ENCODE measurements around the gene CAMSAP1. TPM values are rescaled to one million over a fixed set of nuclear protein-coding genes. Genes with fewer than 3 reads are reported as not detected.

Gene CAMSAP1
- polyA plus RNA-seq, 1 donor from 2014 or later, result 58.5 TPM

DNA sequence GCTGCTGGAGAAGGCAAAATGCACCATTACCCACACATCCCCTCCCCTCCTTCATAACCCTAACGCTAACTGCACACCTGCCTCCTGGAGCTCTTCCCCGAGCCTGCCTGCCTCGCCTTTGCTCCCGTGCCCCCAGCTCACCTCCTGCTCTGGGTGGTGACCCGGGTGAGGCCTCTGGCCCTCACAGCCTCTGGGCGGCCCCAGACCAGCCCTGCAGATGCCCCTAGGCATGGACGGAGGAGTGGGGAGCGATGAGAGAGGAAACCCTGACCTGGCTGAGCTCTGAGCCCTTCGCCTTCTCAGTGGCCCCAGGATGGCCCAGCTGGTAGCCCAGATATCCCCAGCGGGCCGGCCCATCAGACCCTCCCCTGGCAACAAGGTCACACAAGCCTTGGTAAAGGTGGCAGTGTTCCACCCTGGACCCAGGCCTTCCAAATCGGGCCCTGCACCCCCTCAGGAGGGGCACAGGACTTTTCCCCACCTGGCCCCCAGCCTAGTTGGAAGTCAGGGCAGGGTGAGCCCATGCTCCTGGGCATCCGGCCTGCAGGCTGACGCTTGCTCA, 14.5 kb upstream of the CAMSAP1 start:
- TF ChIP-seq EP300 (conservative IDR thresholded peaks at IDR 0.05; ENCODE audit: poor library complexity, severe bottlenecking), result no peak
- no peak for TF ChIP-seq TAF1 (IDR thresholded peaks at IDR 0.05; ENCODE audit: low read depth)
- TF ChIP-seq, protein P1, sequence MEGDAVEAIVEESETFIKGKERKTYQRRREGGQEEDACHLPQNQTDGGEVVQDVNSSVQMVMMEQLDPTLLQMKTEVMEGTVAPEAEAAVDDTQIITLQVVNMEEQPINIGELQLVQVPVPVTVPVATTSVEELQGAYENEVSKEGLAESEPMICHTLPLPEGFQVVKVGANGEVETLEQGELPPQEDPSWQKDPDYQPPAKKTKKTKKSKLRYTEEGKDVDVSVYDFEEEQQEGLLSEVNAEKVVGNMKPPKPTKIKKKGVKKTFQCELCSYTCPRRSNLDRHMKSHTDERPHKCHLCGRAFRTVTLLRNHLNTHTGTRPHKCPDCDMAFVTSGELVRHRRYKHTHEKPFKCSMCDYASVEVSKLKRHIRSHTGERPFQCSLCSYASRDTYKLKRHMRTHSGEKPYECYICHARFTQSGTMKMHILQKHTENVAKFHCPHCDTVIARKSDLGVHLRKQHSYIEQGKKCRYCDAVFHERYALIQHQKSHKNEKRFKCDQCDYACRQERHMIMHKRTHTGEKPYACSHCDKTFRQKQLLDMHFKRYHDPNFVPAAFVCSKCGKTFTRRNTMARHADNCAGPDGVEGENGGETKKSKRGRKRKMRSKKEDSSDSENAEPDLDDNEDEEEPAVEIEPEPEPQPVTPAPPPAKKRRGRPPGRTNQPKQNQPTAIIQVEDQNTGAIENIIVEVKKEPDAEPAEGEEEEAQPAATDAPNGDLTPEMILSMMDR (IDR thresholded peaks at IDR 0.05; ENCODE audit: poor library complexity, severe bottlenecking), result no peak
- TF ChIP-seq MXI1 (conservative IDR thresholded peaks at IDR 0.05; ENCODE audit: poor library complexity, severe bottlenecking), result no peak
- no peak for TF ChIP-seq POLR2AphosphoS5 (IDR thresholded peaks at IDR 0.05)
- no peak for TF ChIP-seq SMC3 (conservative IDR thresholded peaks at IDR 0.05; ENCODE audit: poor library complexity)
- no peak for TF ChIP-seq RAD21 (conservative IDR thresholded peaks at IDR 0.05)
- TF ChIP-seq, protein P2, sequence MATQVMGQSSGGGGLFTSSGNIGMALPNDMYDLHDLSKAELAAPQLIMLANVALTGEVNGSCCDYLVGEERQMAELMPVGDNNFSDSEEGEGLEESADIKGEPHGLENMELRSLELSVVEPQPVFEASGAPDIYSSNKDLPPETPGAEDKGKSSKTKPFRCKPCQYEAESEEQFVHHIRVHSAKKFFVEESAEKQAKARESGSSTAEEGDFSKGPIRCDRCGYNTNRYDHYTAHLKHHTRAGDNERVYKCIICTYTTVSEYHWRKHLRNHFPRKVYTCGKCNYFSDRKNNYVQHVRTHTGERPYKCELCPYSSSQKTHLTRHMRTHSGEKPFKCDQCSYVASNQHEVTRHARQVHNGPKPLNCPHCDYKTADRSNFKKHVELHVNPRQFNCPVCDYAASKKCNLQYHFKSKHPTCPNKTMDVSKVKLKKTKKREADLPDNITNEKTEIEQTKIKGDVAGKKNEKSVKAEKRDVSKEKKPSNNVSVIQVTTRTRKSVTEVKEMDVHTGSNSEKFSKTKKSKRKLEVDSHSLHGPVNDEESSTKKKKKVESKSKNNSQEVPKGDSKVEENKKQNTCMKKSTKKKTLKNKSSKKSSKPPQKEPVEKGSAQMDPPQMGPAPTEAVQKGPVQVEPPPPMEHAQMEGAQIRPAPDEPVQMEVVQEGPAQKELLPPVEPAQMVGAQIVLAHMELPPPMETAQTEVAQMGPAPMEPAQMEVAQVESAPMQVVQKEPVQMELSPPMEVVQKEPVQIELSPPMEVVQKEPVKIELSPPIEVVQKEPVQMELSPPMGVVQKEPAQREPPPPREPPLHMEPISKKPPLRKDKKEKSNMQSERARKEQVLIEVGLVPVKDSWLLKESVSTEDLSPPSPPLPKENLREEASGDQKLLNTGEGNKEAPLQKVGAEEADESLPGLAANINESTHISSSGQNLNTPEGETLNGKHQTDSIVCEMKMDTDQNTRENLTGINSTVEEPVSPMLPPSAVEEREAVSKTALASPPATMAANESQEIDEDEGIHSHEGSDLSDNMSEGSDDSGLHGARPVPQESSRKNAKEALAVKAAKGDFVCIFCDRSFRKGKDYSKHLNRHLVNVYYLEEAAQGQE (IDR thresholded peaks at IDR 0.05; ENCODE audit: borderline replicate concordance), result no peak
- TF ChIP-seq EZH2 (IDR thresholded peaks at IDR 0.05; ENCODE audit: borderline replicate concordance, insufficient read depth, low read length, poor library complexity, severe bottlenecking), result no peak
- H3K27me3 ChIP-seq (ENCODE audit: insufficient read depth, low read depth, low read length), result no peaks in the 10 kb centered on the region
- no peaks in the 10 kb centered on the region for H3K9me2 ChIP-seq (ENCODE audit: insufficient read depth, low read length)
- no peaks in the 10 kb centered on the region for H3K79me2 ChIP-seq (replicated peaks; ENCODE audit: insufficient read depth, low read length)
- H3K9ac ChIP-seq (ENCODE audit: low read length), result no peak overlapping the region
- no peak overlapping the region for H2AFZ ChIP-seq (ENCODE audit: low read depth, low read length)
- no peaks in the 10 kb centered on the region for H3K9me3 ChIP-seq (ENCODE audit: low read length)
- H3K4me3 ChIP-seq (ENCODE audit: low read length), result no peak overlapping the region
- H3F3A ChIP-seq (ENCODE audit: insufficient read depth, low read length, poor library complexity, severe bottlenecking), result no peaks in the 10 kb centered on the region
- H3K36me3 ChIP-seq (ENCODE audit: insufficient read depth, low read length), result no peaks in the 10 kb centered on the region
- no peak overlapping the region for H3K27ac ChIP-seq (ENCODE audit: low read length)
- no peaks in the 10 kb centered on the region for H4K20me1 ChIP-seq (ENCODE audit: insufficient read depth)
- H3K4me2 ChIP-seq (ENCODE audit: low read length), result no peak overlapping the region

DNA sequence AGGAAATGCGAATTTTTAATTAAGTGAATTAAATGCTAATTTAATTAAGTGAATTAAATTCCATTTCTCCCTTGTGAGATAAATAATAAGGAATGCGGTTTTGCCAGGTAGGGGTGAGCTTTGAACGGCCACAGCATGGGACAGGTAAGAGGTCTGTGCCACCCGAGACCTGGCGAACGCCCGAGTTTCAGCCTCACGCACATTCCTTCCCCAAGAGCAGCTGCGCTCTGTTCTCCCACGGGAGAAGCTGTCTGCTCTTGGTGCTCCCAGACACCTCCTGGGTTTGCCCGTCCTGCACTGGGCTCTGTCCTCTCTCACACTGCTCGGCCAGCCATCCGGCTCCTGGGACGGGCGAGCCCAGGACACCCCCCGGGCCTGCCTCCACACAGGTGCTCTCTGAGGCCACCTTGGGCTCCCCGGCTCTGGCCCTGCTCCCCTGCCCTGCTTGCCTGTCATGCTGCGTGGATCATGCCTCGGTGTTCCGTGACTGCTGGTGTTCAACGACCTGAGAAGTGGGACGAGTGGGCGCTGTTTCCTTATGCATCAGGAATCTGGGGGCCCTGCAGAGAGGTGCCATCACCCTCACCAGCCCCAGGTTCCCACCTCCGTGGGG, 13.7 kb upstream of the CAMSAP1 start:
- TF ChIP-seq, protein P1 (IDR thresholded peaks at IDR 0.05; ENCODE audit: poor library complexity, severe bottlenecking), result no peak
- TF ChIP-seq RAD21 (conservative IDR thresholded peaks at IDR 0.05) (no peak), TAF1 (IDR thresholded peaks at IDR 0.05; ENCODE audit: low read depth) (no peak), SMC3 (conservative IDR thresholded peaks at IDR 0.05; ENCODE audit: poor library complexity) (no peak), POLR2AphosphoS5 (IDR thresholded peaks at IDR 0.05) (no peak), EP300 (conservative IDR thresholded peaks at IDR 0.05; ENCODE audit: poor library complexity, severe bottlenecking) (no peak), MXI1 (conservative IDR thresholded peaks at IDR 0.05; ENCODE audit: poor library complexity, severe bottlenecking) (no peak), EZH2 (IDR thresholded peaks at IDR 0.05; ENCODE audit: borderline replicate concordance, insufficient read depth, low read length, poor library complexity, severe bottlenecking) (no peak)
- TF ChIP-seq, protein P2 (IDR thresholded peaks at IDR 0.05; ENCODE audit: borderline replicate concordance), result no peak
- Histone ChIP-seq H3K4me2 (ENCODE audit: low read length) (no peak overlapping the region), H3K36me3 (ENCODE audit: insufficient read depth, low read length) (peaks cover 3% of the 10 kb centered on the region), H3K4me3 (ENCODE audit: low read length) (no peak overlapping the region), H3K27ac (ENCODE audit: low read length) (no peak overlapping the region), H2AFZ (ENCODE audit: low read depth, low read length) (no peak overlapping the region), H3K79me2 (replicated peaks; ENCODE audit: insufficient read depth, low read length) (no peaks in the 10 kb centered on the region), H4K20me1 (ENCODE audit: insufficient read depth) (no peaks in the 10 kb centered on the region), H3F3A (ENCODE audit: insufficient read depth, low read length, poor library complexity, severe bottlenecking) (no peaks in the 10 kb centered on the region), H3K9me2 (ENCODE audit: insufficient read depth, low read length) (no peaks in the 10 kb centered on the region), H3K27me3 (ENCODE audit: insufficient read depth, low read depth, low read length) (no peaks in the 10 kb centered on the region), H3K9me3 (ENCODE audit: low read length) (no peaks in the 10 kb centered on the region), H3K9ac (ENCODE audit: low read length) (no peak overlapping the region)

Data from neural cell (in vitro differentiated cells).